ENCODE data around the gene PRKN. TPM values are rescaled to one million over a fixed set of nuclear protein-coding genes. Genes with fewer than 3 reads are reported as not detected.
A peak's percentile ranks its signal among the peaks of the same experiment; 100 is the strongest.

PRKN gene
- total and polyA plus RNA-seq, 9 of the 15 experiments (the other 6 are each of a cell fraction or from before 2014, with no cell fraction given) = 0.03 to 0.96 (median 0.15) TPM; not detected in 2

DNA sequence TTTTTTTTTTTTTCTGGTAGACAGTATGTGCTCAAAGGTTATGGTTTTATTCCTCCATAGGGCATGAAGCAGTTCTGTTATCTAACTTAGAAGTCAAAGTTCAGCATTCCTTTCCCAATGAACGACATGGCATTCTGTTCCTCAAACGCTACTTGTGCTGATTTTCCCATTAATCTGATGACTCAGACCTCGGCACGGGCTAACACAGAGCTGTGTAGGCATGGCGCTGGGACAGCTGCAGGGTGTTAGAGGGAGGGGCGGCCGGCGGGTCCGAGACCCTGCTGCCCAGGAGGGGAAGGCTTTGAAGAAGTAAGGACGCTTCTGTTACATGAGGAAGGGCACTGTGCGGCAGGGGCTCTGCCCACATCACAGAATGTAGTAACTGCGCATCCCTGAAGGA is 1360.1 kb downstream of the PRKN start:
- DNase-seq (ENCODE audit: extremely low read depth in 1 of 4, low spot score in 3 of 4) (no peak), ATAC-seq (no peak), FAIRE-seq (no peak)
- CTCF ChIA-PET (ENCODE audit: low intra/inter-chr PET ratio) = no interaction called here
- no peak overlapping the region for H3K4me3 ChIP-seq
- intact Hi-C loops (cut with micrococcal nuclease) (no loop called here), in situ Hi-C loops (cut with MboI) (loop anchor here (5.0 kb wide), 1 partner anchor 220 kb away; no protein-coding TSS in a partner anchor)
- POLR2A ChIA-PET = interaction anchor here (0.6 to 1.5 kb wide), 2 partner anchors 8 to 101 kb away, joined by 3 to 4 read pairs; no protein-coding TSS in a partner anchor
- H3K4me2 ChIP-seq (ENCODE audit: insufficient read depth, low read length) = no peak overlapping the region
- H3K36me3 ChIP-seq (ENCODE audit: control insufficient read depth, insufficient read depth, low read length) = no peaks in the 10 kb centered on the region
- H3K79me2 ChIP-seq (ENCODE audit: control insufficient read depth, insufficient read depth, low read length) = no peaks in the 10 kb centered on the region
- no peak overlapping the region for H3K9ac ChIP-seq (ENCODE audit: insufficient read depth in 1 of 2, low read depth in 2 of 2, low read length in 2 of 2)
- H3K27ac ChIP-seq (ENCODE audit: extremely low read depth, low read depth, low read length) = no peak overlapping the region
- 53% methylated on average over 12 of the region's 12 CpGs for WGBS (ENCODE audit: insufficient coverage, low coverage, missing lambda C conversion rate)
- no peak for TF ChIP-seq ZFP30 (CRISPR knock-in tag; IDR thresholded peaks at IDR 0.05; ENCODE audit: borderline replicate concordance)
- peaks cover 7% of the 10 kb centered on the region for H3K9me3 ChIP-seq (replicated peaks; ENCODE audit: control insufficient read depth, insufficient read depth, low read depth, low read length)
- no peaks in the 10 kb centered on the region for H3K4me1 ChIP-seq (replicated peaks in 1 of 2; ENCODE audit: control insufficient read depth in 2 of 2, insufficient read depth in 2 of 2, low read length in 2 of 2)
- no peaks in the 10 kb centered on the region for H4K20me1 ChIP-seq (replicated peaks; ENCODE audit: control insufficient read depth, insufficient read depth, low read length)
- H3K27me3 ChIP-seq (ENCODE audit: control insufficient read depth in 2 of 2, insufficient read depth in 2 of 2, low read length in 2 of 2) = no peaks in the 10 kb centered on the region
- H3K9me1 ChIP-seq (ENCODE audit: control insufficient read depth, insufficient read depth, low read length) = no peaks in the 10 kb centered on the region
- no peak overlapping the region for H2AFZ ChIP-seq (ENCODE audit: low read depth, low read length)
- BruUV-seq (replicated peaks) = no TSS peak

DNA sequence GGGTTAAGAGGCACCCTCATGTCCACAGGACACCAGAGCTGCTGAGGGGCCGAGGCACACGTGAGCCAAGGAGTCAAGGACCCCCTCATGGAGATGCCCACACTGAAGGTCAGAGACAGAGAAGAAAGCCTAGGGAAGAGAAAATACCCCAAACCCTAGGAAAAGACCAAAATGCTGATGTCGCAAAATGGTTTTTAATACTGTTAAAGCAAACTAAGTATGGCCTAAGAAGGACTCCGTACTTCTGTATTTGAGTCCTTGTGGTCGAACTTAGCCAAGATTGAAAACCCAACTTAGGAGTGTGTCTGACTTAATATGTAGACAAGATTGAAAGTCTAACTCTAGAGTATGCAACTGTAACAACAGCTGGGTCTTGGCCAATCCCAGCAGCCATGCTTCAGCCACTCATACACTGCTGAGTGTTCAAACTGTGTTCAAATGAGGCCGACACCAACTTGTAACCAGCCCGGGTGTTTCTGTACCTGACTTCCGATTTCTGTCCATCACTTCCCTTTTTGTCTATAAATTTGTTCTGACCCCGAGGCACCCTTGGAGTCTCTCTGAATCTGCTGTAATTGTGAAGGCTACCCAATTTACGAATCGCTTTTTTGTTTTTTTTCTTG is 1361.2 kb downstream of the PRKN start:
- Histone ChIP-seq H3K27ac (ENCODE audit: extremely low read depth, low read depth, low read length) (no peak overlapping the region), H3K9me1 (ENCODE audit: control insufficient read depth, insufficient read depth, low read length) (no peaks in the 10 kb centered on the region), H3K4me3 (no peak overlapping the region), H3K36me3 (ENCODE audit: control insufficient read depth, insufficient read depth, low read length) (no peaks in the 10 kb centered on the region), H3K79me2 (ENCODE audit: control insufficient read depth, insufficient read depth, low read length) (no peaks in the 10 kb centered on the region), H4K20me1 (replicated peaks; ENCODE audit: control insufficient read depth, insufficient read depth, low read length) (no peaks in the 10 kb centered on the region), H2AFZ (ENCODE audit: low read depth, low read length) (peak overlapping the region; percentile 48; the same call in 1 of the 2 replicates), H3K9ac (ENCODE audit: insufficient read depth in 1 of 2, low read depth in 2 of 2, low read length in 2 of 2) (no peak overlapping the region; a peak in 1 of 4 replicates), H3K4me2 (ENCODE audit: insufficient read depth, low read length) (no peak overlapping the region), H3K27me3 (ENCODE audit: control insufficient read depth in 2 of 2, insufficient read depth in 2 of 2, low read length in 2 of 2) (no peaks in the 10 kb centered on the region), H3K9me3 (replicated peaks; ENCODE audit: control insufficient read depth, insufficient read depth, low read depth, low read length) (peaks cover 12% of the 10 kb centered on the region), H3K4me1 (replicated peaks in 1 of 2; ENCODE audit: control insufficient read depth in 2 of 2, insufficient read depth in 2 of 2, low read length in 2 of 2) (no peaks in the 10 kb centered on the region)
- CTCF ChIA-PET (ENCODE audit: low intra/inter-chr PET ratio) = no interaction called here
- in situ Hi-C loops (cut with MboI) (loop anchor here (5.0 kb wide), 1 partner anchor 219 kb away; no protein-coding TSS in a partner anchor), intact Hi-C loops (cut with micrococcal nuclease) (no loop called here)
- ATAC-seq (no peak), FAIRE-seq (peak; percentile 59), DNase-seq (ENCODE audit: extremely low read depth in 1 of 4, low spot score in 3 of 4) (no peak)
- WGBS (ENCODE audit: insufficient coverage, low coverage, missing lambda C conversion rate) = 53% methylated on average over 11 of the region's 11 CpGs
- POLR2A ChIA-PET = interaction anchor here (0.7 to 1.4 kb wide), 3 partner anchors 12 to 138 kb away, joined by 3 to 6 read pairs (median 5); no protein-coding TSS in a partner anchor
- no TSS peak for BruUV-seq (replicated peaks)
- no peak for TF ChIP-seq MBD2 (IDR thresholded peaks at IDR 0.05; ENCODE audit: borderline replicate concordance, low read depth)
- TF ChIP-seq ZNF133 (CRISPR knock-in tag; IDR thresholded peaks at IDR 0.05) = no peak
- TF ChIP-seq ZNF780A (CRISPR knock-in tag; IDR thresholded peaks at IDR 0.05) = no peak
- no peak for TF ChIP-seq PHTF2 (CRISPR knock-in tag; IDR thresholded peaks at IDR 0.05)
- peak; percentile 47 for TF ChIP-seq MAFG (tag; conservative IDR thresholded peaks at IDR 0.05)
- TF ChIP-seq, protein P1, sequence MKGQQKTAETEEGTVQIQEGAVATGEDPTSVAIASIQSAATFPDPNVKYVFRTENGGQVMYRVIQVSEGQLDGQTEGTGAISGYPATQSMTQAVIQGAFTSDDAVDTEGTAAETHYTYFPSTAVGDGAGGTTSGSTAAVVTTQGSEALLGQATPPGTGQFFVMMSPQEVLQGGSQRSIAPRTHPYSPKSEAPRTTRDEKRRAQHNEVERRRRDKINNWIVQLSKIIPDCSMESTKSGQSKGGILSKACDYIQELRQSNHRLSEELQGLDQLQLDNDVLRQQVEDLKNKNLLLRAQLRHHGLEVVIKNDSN (CRISPR knock-in tag; IDR thresholded peaks at IDR 0.05) = no peak
- TF ChIP-seq TAF7 (tag; IDR thresholded peaks at IDR 0.05) = no peak
- peak; percentile 65; the same call in 1 of the 2 replicates for TF ChIP-seq C11orf30 (IDR thresholded peaks at IDR 0.05; ENCODE audit: low read depth)
- TF ChIP-seq, protein P2, sequence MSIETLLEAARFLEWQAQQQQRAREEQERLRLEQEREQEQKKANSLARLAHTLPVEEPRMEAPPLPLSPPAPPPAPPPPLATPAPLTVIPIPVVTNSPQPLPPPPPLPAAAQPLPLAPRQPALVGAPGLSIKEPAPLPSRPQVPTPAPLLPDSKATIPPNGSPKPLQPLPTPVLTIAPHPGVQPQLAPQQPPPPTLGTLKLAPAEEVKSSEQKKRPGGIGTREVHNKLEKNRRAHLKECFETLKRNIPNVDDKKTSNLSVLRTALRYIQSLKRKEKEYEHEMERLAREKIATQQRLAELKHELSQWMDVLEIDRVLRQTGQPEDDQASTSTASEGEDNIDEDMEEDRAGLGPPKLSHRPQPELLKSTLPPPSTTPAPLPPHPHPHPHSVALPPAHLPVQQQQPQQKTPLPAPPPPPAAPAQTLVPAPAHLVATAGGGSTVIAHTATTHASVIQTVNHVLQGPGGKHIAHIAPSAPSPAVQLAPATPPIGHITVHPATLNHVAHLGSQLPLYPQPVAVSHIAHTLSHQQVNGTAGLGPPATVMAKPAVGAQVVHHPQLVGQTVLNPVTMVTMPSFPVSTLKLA (conservative IDR thresholded peaks at IDR 0.05) = no peak
- no peak for TF ChIP-seq SREBF2 (CRISPR knock-in tag; IDR thresholded peaks at IDR 0.05)
- TF ChIP-seq HDAC6 (IDR thresholded peaks at IDR 0.05; ENCODE audit: low read depth, low read length) = no peak
- no peak for TF ChIP-seq TEAD1 (CRISPR knock-in tag; IDR thresholded peaks at IDR 0.05)
